Left ventricle myocardium inferior (tissue), 1 donor: ENCODE data around the gene IL16. TPM values are rescaled to one million over a fixed set of nuclear protein-coding genes. Genes with fewer than 3 reads are reported as not detected.

Experiments
- DNase-seq: peaks from one replicate; pipeline ENCODE4 v3.0.0-alpha.2; 2020
- H3K27ac ChIP-seq: fragments of 200-600 bp; replicated peaks from 2 replicates; pipeline ENCODE4 v1.8.0; 2021
- H3K27me3 ChIP-seq: fragments of 200-600 bp; 2 replicates; pipeline ENCODE4 v1.8.0; 2021; ENCODE audit warnings: low read depth
- H3K36me3 ChIP-seq: fragments of 200-600 bp; 2 replicates; pipeline ENCODE4 v1.8.0; 2021
- H3K4me1 ChIP-seq: fragments of 200-600 bp; 2 replicates; pipeline ENCODE4 v1.8.0; 2021
- H3K4me3 ChIP-seq: fragments of 200-600 bp; 2 replicates; pipeline ENCODE4 v1.8.0; 2021; ENCODE audit warnings: mild to moderate bottlenecking, moderate library complexity
- H3K9me3 ChIP-seq: fragments of 200-600 bp; replicated peaks from 2 replicates; pipeline ENCODE4 v1.8.0; 2021
- CTCF ChIP-seq: fragments of 200-600 bp; IDR thresholded peaks from 2 replicates; pipeline ENCODE4 v1.8.0; 2021; ENCODE audit warnings: antibody characterized with exemption, mild to moderate bottlenecking, borderline replicate concordance
- intact Hi-C: fragments of 100-400 bp; cut with micrococcal nuclease; formaldehyde crosslinking; loops from one replicate; pipeline ENCODE4 v1.11.0; 2022
- long read RNA-seq: library from polyadenylated mRNA; unstranded; transcript quantifications from one replicate; pipeline ENCODE4 v2.0.0, GENCODE V29; 2021
- total RNA-seq: library from RNA; stranded (reverse); fragmentation: NEBNext Ultra II Directional; extraction: Animal tissue kit (Norgen Biotek cat#: 25700); gene quantifications from one replicate; pipeline ENCODE4 v1.2.1, GENCODE V29; 2021
- donor health status: DM: no; HTN: yes; CAD: no; lungs with severe emphysema.

Gene IL16
- 3.8 TPM for total RNA-seq
- long read RNA-seq, partial matches to known transcripts = 3 of 9 reads
- long read RNA-seq, other reads (novel, unspliced or antisense) = 4 of 9 reads

GRCh38 chr15:81196576-81197254 lies at the start of gene IL16:
IL16 (plus strand) TSS chr15:81196879; CDS start chr15:81225400, 28,521 bp downstream.
- intact Hi-C loops = no loop called here
- peaks cover 27% of the 10 kb centered on the region for H3K27me3 ChIP-seq
- DNase-seq = no peak
- H3K27ac ChIP-seq = no peak within 1 kb of the TSS
- peaks cover 3% of the 10 kb centered on the region for H3K4me1 ChIP-seq
- no peak within 1 kb of the TSS for H3K4me3 ChIP-seq
- TF ChIP-seq CTCF = no peak
- H3K9me3 ChIP-seq = no peaks in the 10 kb centered on the region
- no peaks in the 10 kb centered on the region for H3K36me3 ChIP-seq

GRCh38 chr15:81151389-81151788 lies 45.3 kb upstream of the IL16 start:
- Histone ChIP-seq H3K4me3 (no peak overlapping the region), H3K9me3 (no peaks in the 10 kb centered on the region), H3K36me3 (no peaks in the 10 kb centered on the region), H3K27ac (no peak overlapping the region), H3K27me3 (no peaks in the 10 kb centered on the region), H3K4me1 (peaks cover 6% of the 10 kb centered on the region)
- TF ChIP-seq CTCF = no peak
- intact Hi-C loops = loop anchor here (5.0 kb wide), 1 partner anchor 116 kb away; no protein-coding TSS in a partner anchor
- no peak for DNase-seq

GRCh38 chr15:81152339-81152738 lies 44.3 kb upstream of the IL16 start:
- TF ChIP-seq CTCF = no peak
- Histone ChIP-seq H3K27ac (no peak overlapping the region), H3K27me3 (no peaks in the 10 kb centered on the region), H3K36me3 (no peaks in the 10 kb centered on the region), H3K9me3 (no peaks in the 10 kb centered on the region), H3K4me1 (peaks cover 10% of the 10 kb centered on the region), H3K4me3 (no peak overlapping the region)
- intact Hi-C loops = loop anchor here (5.0 kb wide), 1 partner anchor 115 kb away; no protein-coding TSS in a partner anchor
- no peak for DNase-seq

GRCh38 chr15:81152799-81153198 lies 43.9 kb upstream of the IL16 start:
- no peak overlapping the region for H3K4me3 ChIP-seq
- H3K9me3 ChIP-seq = no peaks in the 10 kb centered on the region
- H3K36me3 ChIP-seq = no peaks in the 10 kb centered on the region
- peaks cover 15% of the 10 kb centered on the region for H3K4me1 ChIP-seq
- intact Hi-C loops = loop anchor here (5.0 kb wide), 1 partner anchor 115 kb away; no protein-coding TSS in a partner anchor
- no peaks in the 10 kb centered on the region for H3K27me3 ChIP-seq
- no peak for DNase-seq
- no peak for TF ChIP-seq CTCF
- H3K27ac ChIP-seq = no peak overlapping the region

- TF ChIP-seq CTCF = peak; percentile 72
- DNase-seq = no peak
- Histone ChIP-seq H3K36me3 (no peaks in the 10 kb centered on the region), H3K27me3 (peaks cover 2% of the 10 kb centered on the region), H3K4me3 (no peak overlapping the region), H3K9me3 (no peaks in the 10 kb centered on the region), H3K4me1 (peaks cover 25% of the 10 kb centered on the region), H3K27ac (peak overlapping the region; percentile 1)
- intact Hi-C loops = no loop called here
Measured at GRCh38 chr15:81155375-81156218, 41.1 kb upstream of the IL16 start.
